AG08396 (cell line): ENCODE data around the gene PFDN2.
A peak's percentile ranks its signal among the peaks of the same experiment; 100 is the strongest.

Experiments used
- DNase-seq: peaks from one replicate; pipeline ENCODE4 v3.0.0; 2012; ENCODE audit warnings: low spot score, mixed read lengths

The PFDN2 gene

GRCh38 chr1:161099090-161099802, 18.6 kb downstream of the PFDN2 start:
- DNase-seq, result no peak

- peak; percentile 88 for DNase-seq
These were observed 19.4 kb downstream of the PFDN2 start, which contains the start of gene KLHDC9 for GRCh38 chr1:161098210-161099068. KLHDC9 (plus strand) TSS chr1:161098361; CDS start chr1:161098536, 175 bp downstream.

- DNase-seq, result peak; percentile 72
These were observed 21.3 kb downstream of the PFDN2 start for GRCh38 chr1:161096530-161096929.

GRCh38 chr1:161096015-161096414, 21.8 kb downstream of the PFDN2 start:
- no peak for DNase-seq

GRCh38 chr1:161095230-161095629, 22.6 kb downstream of the PFDN2 start:
- no peak for DNase-seq

- DNase-seq, result no peak
These were observed 23.4 kb downstream of the PFDN2 start for GRCh38 chr1:161094481-161094880.

GRCh38 chr1:161092621-161093028, 25.2 kb downstream of the PFDN2 start:
- DNase-seq, result no peak

GRCh38 chr1:161091796-161092507, 25.9 kb downstream of the PFDN2 start:
- no peak for DNase-seq

- no peak for DNase-seq
These were observed 26.7 kb downstream of the PFDN2 start for GRCh38 chr1:161091093-161091492.

- no peak for DNase-seq
These were observed 27.2 kb downstream of the PFDN2 start for GRCh38 chr1:161090617-161091016.

- DNase-seq, result no peak
These were observed 27.9 kb downstream of the PFDN2 start for GRCh38 chr1:161089938-161090337.

GRCh38 chr1:161089251-161089924, 28.4 kb downstream of the PFDN2 start, which contains the start of gene NECTIN4:
NECTIN4 (minus strand) TSS chr1:161089558; CDS start chr1:161089296, 262 bp downstream.
- DNase-seq, result no peak

GRCh38 chr1:161088587-161089110, 29.2 kb downstream of the PFDN2 start:
- peak; percentile 79 for DNase-seq

GRCh38 chr1:161086457-161086856, 31.4 kb downstream of the PFDN2 start:
- no peak for DNase-seq

GRCh38 chr1:161085165-161085564, 32.7 kb downstream of the PFDN2 start:
- no peak for DNase-seq

- DNase-seq, result no peak
These were observed 33.2 kb downstream of the PFDN2 start for GRCh38 chr1:161084597-161084988.

GRCh38 chr1:161083748-161084596, 33.9 kb downstream of the PFDN2 start:
- DNase-seq, result no peak

GRCh38 chr1:161082996-161083747, 34.7 kb downstream of the PFDN2 start:
- DNase-seq, result peak; percentile 91

GRCh38 chr1:161082483-161082882, 35.4 kb downstream of the PFDN2 start:
- no peak for DNase-seq

- DNase-seq, result no peak
These were observed 36.3 kb downstream of the PFDN2 start for GRCh38 chr1:161081519-161081918.
